ENCODE measurements around the gene CFAP77.
A peak's percentile ranks its signal among the peaks of the same experiment; 100 is the strongest.
"Not testable (repeated sequence)": the region's sequence is repeated elsewhere in the genome, so short reads cannot be mapped to it uniquely, and the experiment has no call there.

Gene CFAP77

DNA sequence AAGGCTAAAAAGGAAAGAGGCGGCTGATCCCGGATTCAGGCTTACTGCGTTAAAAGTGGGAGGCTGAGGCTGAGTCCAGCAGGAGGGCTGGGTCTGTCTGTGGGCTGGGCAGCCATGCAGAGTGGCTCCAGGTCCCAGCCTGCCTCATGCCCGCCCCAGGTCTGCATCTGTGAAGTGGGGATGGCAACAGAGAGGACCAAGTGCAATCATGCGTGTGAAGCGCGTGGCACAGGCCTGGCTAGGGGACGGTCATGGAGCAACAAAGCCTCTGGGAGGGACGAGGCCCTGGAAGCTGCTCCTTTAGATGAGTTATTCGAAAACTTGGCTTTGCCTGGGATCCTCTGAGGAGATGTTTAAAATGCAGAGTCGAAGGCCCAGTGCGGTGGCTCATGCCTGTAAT lies 142.0 kb downstream of the CFAP77 start:
- DNase-seq = no peak

DNA sequence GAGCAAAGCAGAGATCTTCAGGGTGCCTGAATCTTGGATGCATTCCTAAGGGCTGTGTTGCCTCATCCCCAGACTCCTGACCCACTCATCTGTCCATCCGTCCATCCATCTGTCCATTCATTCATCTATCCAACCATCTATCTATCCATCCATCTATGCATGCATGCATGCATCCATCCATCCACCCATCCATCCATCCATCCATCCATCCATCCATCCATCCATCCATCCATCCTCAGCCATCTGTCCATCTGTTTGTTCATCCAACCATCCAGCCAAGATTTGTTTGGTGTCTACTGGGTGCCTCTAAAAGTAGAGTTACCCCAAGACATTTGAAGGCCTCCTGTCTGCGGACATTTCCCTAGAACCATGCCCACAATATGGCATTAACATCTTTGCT lies 144.7 kb downstream of the CFAP77 start:
- DNase-seq = no peak

DNA sequence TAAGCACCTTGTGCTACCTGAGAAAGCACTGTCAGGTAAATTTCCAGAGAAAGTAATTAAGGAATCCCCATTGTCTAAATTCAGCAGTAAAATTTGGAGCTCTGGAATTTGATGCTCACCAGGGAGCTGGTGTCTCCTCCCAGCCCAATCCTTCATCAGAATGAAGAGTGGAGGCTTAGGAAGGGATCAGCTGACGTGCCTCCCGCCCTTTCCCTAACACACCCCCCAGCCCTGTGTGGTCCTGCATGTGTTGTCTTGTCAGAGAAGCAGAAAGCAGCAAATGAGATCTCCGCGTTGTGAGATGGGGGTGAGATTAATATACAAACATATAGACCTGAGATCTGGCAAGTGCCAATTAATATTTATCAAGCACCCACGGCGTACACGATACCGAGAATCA lies 145.5 kb downstream of the CFAP77 start:
- no peak for DNase-seq

DNA sequence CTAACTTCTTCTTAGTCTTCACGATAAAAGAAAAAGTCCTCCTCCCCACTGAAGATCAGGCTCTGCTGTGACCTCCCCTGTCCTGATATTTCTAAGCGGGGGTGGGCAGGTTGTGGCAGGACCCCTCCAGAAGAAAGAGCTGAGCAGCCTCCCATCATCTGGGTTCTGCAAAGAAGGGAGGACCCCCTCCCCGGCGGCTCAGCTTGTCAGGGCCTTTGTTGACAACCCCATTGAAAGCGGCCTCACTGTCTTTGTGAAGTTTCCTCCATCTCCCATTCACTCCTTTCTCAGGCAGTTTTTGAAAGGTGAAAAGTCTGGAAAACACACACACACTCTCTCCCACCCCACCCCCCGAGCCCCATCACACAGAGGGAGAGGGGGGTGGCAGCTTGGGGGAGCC lies 146.2 kb downstream of the CFAP77 start:
- no peak for DNase-seq

DNA sequence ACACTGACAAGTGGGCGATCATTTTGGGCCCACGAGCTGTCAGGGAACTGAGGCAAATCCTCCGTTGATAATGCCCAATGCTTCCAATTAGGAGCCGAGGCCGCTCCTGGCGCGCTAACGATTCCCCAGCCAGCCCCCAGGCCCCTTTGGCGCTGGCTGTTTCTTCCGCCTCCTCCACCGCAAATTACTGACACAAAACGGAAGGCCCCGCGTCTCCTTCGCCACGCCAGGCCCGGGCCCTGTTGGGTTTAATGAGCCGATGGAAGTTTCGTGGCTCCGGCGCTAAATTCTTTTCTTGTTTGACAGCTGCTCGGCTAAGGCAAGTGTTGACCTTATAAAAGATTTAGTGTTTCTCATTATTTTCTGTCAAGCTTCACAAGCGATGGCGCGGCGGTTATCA lies 146.7 kb downstream of the CFAP77 start:
- no peak for DNase-seq

DNA sequence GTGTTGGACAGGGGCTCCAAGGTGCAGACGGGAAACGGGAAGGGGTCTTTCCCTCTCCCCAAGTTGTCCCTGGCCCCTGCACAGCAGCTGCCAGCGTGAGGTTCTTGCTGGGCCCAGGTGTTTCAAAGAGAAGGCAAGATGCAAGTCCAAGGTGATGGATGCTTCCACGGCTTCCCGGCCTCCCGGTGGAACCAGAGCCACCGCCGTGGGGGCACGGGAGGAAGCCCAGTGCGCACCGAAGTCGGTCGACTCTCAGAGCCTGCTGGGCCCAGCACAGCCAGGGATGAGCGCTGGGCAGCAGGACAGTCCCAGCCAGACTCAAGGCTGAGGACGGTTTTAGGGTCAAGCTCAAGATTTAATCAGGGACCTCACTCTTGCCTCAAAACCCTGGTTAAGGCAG lies 147.1 kb downstream of the CFAP77 start:
- DNase-seq = no peak

DNA sequence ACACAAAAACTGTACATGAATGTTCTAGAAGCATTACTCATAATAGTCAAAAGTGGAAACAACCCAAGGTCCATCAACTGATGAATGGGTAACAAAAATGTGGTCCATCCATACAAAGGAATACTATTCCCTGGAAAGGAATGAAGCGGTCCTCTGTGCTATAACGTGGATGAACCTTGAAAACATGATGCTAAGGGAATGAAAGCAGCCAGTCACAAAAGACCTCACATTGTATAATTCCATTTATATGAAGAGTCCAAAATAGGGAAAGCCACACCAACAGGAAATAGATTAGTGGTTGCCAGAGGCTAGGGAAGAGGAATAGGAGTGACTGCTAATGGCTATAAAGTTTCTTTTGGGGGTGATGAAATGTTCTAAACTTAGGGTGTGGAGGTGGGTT lies 149.7 kb downstream of the CFAP77 start:
- DNase-seq = no peak

DNA sequence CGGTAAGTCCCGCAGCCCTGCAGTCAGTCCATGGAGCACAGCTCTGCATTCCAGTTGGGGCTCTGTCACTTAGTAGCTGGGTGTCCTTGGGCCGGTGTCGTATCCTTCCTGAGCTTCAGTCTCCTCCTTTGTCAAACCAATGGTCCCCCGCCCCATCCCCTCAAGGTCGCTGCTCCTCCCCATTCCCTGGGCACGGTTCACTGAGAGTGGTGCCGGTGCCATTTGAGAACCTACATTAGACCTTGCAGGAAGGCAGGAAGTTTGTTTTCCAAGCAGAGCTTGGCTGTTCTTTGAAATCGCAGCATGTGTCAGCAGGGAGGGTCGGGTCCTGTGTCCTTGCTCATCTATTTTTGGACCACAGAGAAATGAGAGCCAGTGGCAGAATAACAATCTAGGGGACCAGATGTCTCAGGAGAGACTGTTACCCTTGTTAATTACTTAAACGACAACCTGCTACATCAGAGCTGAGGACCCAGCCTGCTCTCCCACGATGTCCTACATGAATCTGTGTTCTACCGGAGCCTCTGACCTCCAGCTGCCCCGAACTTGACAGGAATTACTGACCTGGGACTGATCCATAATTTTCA lies 150.7 kb downstream of the CFAP77 start:
- no peak for DNase-seq

DNA sequence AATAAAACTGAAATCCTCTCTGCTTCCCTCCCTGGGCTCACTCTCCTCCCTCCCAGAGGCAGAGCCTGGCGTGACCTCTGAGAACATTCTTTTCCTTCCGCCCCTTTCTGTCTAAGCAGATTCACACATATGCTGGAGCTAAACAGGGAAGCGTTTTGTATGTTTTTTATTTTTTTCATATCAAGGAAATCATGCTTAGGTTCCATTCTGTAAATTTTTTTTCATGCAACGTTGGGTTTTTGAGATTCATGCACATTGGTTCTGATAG lies 152.2 kb downstream of the CFAP77 start:
- no peak for DNase-seq

DNA sequence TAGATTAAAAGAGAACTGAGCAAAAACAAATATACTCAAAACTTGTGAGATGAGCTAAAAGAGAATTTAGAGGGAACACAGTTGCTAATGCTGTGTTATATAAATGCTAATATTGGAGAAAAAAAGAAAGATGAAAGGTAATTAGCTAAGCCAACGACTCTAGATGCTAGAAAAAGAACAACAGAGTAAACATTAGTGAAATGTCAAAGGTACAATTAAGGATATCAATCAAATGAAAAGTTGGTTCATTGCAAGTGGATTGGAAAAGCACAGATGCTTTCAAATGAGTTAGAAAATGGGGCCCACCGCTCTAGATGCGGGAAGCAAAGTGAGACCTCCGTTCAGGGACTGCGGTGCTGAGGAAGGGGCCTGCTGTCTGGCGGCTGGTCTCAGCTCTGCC lies 154.5 kb downstream of the CFAP77 start:
- DNase-seq = no peak

DNA sequence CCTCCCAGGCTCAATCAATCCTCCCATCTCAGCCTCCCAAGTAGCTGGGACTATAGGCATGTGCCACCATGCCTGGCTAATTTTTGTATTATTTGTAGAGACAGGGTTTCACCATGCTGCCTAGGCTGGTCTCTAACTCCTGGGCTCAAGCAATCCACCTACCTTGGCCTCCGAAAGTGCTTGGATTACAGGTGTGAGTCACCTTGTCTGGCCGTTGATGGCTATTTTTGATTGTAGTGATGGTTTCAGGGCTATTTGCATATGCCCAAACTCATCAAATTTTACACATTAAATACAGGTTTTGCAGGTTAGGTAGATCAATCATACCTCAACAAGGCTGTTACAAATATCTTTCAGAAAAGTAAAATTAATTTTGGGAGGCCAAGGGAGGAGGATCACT lies 158.8 kb downstream of the CFAP77 start:
- not testable (repeated sequence) for DNase-seq

DNA sequence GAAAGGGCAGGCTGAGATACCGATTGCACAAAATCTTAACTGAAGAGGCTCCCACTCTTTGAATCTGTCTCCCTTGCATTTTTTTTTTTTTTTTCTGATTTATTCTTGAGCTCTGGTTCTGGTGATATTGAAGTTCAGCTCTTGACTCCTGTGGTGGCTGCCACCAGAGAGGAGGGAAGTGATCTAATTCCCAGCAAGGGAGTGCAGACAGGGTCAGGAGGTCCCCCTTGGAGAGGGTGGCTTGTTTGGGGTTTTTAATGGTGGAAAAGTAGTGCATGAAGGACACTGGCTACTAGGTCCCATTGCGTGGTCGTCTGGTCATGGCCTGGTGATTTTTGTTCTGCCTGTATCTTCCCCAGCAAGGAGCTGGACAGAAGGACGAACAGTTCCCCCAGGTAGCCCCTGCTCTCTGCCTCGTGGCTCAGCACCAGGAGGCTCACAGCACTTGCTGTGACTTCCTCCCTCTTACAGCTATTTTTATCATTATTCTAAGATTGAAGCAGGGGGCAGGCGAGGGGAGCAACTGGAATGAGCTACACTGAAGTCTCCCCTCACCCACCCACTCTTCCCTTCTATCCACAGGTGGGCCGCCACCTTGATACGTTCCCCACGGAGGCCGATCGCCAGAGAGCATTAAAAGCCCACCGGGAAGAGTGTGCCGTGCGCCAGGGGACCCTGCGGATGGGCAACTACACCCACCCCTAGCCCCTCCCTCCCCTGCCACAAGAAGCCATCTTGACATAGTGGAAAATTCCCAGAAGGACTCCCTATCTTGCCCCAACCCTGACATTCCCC lies 162.0 kb downstream of the CFAP77 start:
- no peak for DNase-seq

DNA sequence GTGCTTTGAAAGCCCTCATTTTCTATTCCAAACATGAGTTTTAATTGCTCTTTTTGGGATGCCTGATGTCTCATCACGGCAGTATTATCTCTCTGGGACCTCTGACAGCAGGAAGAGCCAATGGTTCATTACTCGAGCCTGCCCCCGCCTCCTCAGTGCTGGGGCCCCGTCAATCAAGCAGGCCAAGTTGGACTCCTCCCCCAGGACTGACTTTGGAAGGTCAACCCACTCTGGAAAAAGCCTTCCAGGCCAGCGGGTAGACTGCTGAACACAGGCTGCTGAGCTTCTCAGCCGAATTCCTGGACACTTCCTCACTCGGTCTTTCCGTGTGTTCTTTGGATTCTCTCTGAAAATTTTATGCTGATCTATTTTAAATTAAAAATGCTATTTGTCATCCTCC lies 162.9 kb downstream of the CFAP77 start:
- DNase-seq = no peak

DNA sequence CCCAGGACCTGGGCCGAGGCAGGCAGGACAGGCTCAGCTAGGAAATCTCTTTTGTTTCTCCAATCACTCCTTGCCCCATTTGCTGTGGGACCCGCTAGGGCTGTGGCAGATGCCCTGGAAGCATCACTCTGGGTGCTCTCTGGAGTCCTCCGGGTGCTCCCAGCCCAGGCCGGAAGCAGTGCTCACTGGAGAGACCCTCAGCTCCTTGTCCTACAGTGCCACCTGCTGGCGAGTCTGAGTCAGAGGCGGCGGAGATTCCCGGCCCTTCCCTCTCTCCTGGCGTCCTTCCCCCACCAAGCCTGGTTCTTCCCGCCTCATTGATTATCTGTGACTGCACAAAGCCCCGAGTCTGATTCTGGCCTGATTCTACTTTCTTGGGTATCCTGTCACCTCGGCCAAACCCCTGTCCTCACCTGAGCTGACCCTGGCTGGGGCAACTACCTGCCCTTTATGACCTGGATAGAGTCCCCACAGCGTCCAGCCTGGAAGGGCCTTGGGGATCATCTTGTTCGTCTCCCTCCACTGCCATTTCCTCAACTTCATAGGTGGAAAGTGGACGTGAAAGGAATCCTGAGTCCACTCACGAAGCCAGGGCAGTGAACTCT lies 165.1 kb downstream of the CFAP77 start:
- DNase-seq = peak; percentile 66 to 72

DNA sequence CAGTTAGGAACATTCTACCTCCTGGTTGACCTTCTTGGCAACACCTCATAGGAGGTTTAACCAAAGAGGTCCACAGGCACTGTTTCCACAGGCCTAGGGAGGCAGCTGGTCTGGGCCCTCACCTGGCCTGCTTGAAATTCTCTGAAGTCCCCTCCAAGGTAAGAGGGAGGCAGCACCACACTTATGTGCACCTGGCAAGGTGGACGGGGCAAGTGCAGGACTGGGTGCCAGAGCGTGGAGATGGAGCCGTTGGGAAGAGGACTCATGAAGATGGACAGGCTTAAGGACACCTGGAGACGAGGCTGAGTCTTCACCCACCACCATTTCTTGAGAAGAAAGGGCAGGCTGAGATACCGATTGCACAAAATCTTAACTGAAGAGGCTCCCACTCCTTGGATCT lies 165.8 kb downstream of the CFAP77 start:
- no peak for DNase-seq

DNA sequence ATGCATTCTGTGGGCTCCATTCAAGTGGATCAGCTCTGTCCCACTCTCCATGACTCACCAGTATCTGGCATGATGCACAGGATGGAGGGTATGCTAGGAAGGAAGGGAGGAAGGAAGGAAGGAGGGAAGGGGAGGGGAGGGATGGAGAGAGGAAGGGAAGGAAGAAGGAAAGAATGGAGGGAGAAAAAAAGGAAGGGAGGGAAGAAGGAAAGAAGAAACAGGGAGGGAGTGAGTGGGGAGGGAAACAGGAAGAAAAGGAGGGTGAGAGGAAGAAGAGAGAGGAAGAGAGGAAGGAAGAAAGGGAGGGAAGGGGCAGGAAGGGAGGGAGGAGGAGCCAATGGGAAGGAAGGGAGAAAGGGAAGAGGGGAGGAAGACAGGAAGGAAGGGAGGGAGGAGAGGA lies 167.1 kb downstream of the CFAP77 start:
- no peak for DNase-seq

DNA sequence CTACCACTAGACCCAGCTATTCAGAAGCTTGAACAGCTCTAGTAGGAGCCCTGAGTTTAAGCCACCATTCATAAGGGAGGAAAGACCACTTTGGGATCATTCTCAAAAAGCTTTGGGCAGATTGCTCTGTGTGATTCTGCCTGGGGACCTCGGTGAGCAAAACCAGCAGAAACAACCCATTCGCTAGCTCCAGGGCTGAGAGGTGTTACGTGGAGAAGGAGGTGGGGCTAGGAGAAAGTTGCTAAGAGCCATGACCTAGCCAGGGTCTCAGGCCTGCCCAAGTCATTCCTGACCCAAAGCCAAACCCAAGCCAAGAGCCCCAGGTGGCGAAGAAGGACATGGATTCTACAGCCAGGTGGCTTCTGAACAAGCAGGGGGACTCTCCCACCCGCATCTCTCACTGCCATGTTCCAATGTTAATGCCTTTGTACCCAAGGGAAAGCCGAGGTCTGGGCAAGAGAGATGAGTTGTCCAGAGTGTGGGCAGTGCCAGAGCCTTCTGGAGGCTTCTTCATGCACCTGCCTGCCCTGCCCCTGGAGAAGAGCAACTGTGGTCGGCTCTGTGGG lies 168.4 kb downstream of the CFAP77 start:
- no peak for DNase-seq

DNA sequence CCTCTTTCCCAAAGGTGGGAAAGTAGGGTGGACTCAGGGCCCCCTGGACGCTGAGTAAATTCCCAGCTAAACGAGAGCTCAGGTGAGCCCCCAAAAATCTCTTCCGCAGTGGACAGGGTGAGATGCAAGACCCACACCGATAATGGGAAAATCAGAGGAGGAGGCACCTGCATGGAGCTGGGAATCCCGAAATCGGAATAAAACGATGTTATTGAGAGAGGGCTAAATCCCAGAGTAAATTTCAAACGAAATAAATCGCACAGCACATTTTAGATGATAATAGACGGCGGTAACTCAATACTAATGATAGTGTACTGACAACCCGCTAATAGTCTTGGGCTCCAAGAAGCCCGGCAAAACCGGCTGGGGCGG lies 169.4 kb downstream of the CFAP77 start:
- DNase-seq = no peak

DNA sequence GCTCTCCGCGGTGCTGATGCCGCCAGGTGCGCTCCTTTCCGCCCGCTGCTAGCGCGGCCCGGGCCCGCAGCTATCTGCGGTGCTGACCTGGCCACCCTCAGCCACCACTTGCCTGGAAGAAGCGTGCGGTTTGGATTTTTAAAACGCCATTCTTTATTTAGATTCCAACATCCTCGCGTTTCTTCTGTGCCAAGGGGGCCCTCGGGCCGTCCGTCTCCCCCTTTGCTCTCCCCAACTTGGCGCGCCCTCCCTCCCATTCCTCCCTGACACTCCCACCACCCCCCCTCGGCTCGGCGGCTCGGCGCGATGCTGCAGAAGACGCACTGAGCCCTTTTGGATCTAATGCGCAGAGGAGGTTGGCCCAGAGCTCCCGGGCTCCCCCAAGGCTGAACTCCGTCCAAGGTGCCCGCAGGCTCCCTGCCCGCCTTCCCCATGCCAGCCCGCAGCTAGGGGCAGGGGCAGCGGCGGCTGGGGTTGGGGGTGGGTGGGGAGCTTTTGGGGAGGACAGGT lies 172.3 kb downstream of the CFAP77 start, which contains the start of gene BARHL1:
Gene BARHL1, plus strand, starts transcription at position 331 of the 510 bp plus-strand sequence. CDS start 192 bp downstream, outside the sequence.
- no peak for DNase-seq

DNA sequence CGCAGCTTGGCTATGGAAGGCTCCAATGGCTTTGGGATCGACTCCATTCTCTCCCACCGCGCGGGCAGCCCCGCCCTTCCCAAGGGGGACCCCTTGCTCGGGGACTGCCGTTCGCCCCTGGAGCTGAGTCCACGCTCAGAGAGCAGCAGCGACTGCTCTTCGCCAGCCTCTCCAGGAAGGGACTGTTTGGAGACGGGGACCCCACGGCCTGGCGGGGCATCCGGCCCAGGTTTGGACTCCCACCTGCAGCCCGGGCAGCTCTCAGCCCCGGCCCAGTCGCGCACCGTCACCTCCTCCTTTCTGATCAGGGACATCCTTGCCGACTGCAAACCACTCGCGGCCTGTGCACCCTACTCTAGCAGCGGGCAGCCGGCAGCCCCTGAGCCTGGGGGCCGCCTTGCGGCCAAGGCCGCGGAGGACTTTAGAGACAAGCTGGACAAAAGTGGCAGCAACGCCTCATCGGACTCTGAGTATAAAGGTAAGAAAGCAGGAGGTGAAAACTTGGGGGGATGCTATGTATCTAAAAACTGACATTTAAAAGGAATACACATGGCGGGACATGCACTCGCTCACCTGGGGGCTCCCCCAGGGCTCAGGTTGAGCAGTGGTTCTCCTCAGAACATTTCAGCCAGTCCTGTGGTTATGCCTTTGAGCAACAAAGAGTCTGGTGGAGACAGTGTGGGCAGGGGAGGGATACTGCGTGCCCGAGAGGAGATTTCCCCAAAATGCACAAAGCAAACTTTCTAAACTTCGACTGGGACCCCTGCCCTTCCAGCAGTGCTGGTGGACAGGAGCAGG lies 173.0 kb downstream of the CFAP77 start:
- no peak for DNase-seq

DNA sequence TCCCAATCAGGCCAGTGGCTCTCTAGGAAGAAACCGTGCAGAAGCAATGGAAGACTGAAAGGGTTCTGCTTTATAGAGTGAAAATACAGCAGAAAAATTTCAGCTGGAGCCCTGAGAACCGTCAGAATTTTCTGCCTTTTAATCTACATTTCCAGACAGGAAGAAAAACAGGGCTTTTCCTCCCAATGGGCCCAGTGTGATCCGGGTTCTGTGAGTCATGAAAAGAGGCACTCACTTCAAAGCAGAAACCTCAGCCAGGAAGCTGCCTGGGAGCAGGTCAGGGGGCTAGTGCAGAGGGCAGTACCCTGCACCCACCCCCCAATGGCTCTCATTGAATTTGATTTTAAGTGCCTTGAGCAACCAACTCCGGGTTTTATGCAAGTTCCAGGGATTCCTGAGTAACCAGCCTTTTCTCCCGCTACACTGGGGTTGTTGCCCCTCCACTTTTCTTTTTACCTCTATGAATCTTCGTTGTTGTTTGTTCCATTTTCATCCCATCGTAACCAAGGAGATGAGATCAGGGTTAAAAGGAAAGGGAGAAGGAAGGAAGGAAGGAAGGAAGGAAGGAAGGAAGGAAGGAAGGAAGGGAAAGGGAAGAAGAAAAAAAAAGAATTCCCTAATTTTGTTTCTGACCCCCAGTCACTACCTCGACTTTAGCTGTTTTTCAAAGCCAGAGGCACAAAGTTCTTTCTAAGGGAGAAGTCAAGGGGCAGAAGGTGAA lies 173.7 kb downstream of the CFAP77 start:
- no peak for DNase-seq
